Ishikawa (cell line): ENCODE results near the gene SANBR.

ENCODE experiments used
- CEBPB ChIP-seq: IDR thresholded peaks from 2 replicates; pipeline ENCODE4 v1.6.1; 2012
- RAD21 ChIP-seq: IDR thresholded peaks from 2 replicates; pipeline ENCODE4 v1.6.1; 2012; ENCODE audit warnings: low read depth

GRCh38 chr2:61017003-61017555 lies 48.6 kb upstream of the SANBR start:
- TF ChIP-seq CEBPB: peak; percentile 31; the same call in 1 of the 2 replicates
- no peak for TF ChIP-seq RAD21
